IMR-90 (cell line): ENCODE measurements around the gene HDAC3. TPM values are rescaled to one million over a fixed set of nuclear protein-coding genes. Genes with fewer than 3 reads are reported as not detected.
A peak's percentile ranks its signal among the peaks of the same experiment; 100 is the strongest.

ENCODE experiments used
- ATAC-seq: fragments of 200-7000 bp; cut with Tn5 transposase; 2 replicates; pipeline ENCODE4 v1.9.1; 2020; ENCODE audit warnings: low read depth, mild to moderate bottlenecking, moderate library complexity
- BruUV-seq: library from RNA; stranded (reverse); fragments of 400-500 nt; replicated peaks from 2 replicates; lab custom pipeline; 2021; lab: Mats Ljungman, UMichigan
- CTCF ChIA-PET: fragments of 300-600 bp; formaldehyde crosslinking; extraction: SDS; loops from one replicate; lab custom pipeline; 2021; ENCODE audit warnings: antibody characterized with exemption; lab: Yijun Ruan, JAX
- POLR2A ChIA-PET: fragments of 300-600 bp; sonication (Branson Sonifier 250); formaldehyde crosslinking; loops from one replicate; lab custom pipeline; 2022; ENCODE audit warnings: antibody characterized with exemption; ENCODE audit not compliant: unreplicated experiment; lab: Charles Lee
- DNase-seq: peaks from one replicate; pipeline ENCODE4 v3.0.0; 2013
- H2AFZ ChIP-seq: replicated peaks from 2 replicates; pipeline ENCODE3; 2013; ENCODE audit warnings: low read length, mild to moderate bottlenecking; ENCODE audit not compliant: poor library complexity
- H2AK5ac ChIP-seq: 2 replicates; pipeline ENCODE4 v1.6.1; 2013; ENCODE audit warnings: low read depth, low read length, inconsistent platforms
- H2AK9ac ChIP-seq: replicated peaks from 2 replicates; pipeline ENCODE3; 2013; ENCODE audit warnings: mild to moderate bottlenecking, low read depth, low read length, moderate library complexity; ENCODE audit not compliant: poor library complexity
- H2BK120ac ChIP-seq: 2 replicates; pipeline ENCODE4 v1.6.1; 2013; ENCODE audit warnings: low read depth, low read length, inconsistent platforms
- H2BK15ac ChIP-seq: 3 replicates; pipeline ENCODE4 v1.6.1; 2013; ENCODE audit warnings: low read depth, low read length, inconsistent platforms
- H2BK20ac ChIP-seq: 2 replicates; pipeline ENCODE4 v1.6.1; 2013; ENCODE audit warnings: low read depth, mild to moderate bottlenecking, inconsistent platforms, low read length, moderate library complexity
- H2BK5ac ChIP-seq: 2 replicates; pipeline ENCODE4 v1.6.1; 2013; ENCODE audit warnings: mild to moderate bottlenecking, low read depth, low read length, inconsistent platforms; ENCODE audit not compliant: poor library complexity, severe bottlenecking
- H3K14ac ChIP-seq: replicated peaks from 2 replicates; pipeline ENCODE4 v1.6.1; 2013; ENCODE audit warnings: low read depth, low read length, inconsistent platforms
- H3K18ac ChIP-seq: 2 replicates; pipeline ENCODE4 v1.6.1; 2013; ENCODE audit warnings: low read depth, low read length, control low read depth
- H3K23ac ChIP-seq: 2 replicates; pipeline ENCODE4 v1.6.1; 2013; ENCODE audit warnings: low read depth, low read length, inconsistent platforms
- H3K27ac ChIP-seq: 2 replicates; pipeline ENCODE4 v1.5.1; 2013; ENCODE audit warnings: mild to moderate bottlenecking, control low read depth, low read length; ENCODE audit not compliant: insufficient read depth
- H3K27me3 ChIP-seq: 2 replicates; pipeline ENCODE4 v1.6.1; 2013; ENCODE audit warnings: low read length; ENCODE audit not compliant: control insufficient read depth, insufficient read depth
- H3K36me3 ChIP-seq: 2 replicates; pipeline ENCODE4 v1.6.1; 2013; ENCODE audit warnings: low read length, mixed read lengths; ENCODE audit not compliant: control insufficient read depth, insufficient read depth
- H3K4ac ChIP-seq: 2 replicates; pipeline ENCODE4 v1.6.1; 2013; ENCODE audit warnings: low read depth, low read length, inconsistent platforms
- H3K4me1 ChIP-seq: 2 replicates; pipeline ENCODE4 v1.6.1; 2013; ENCODE audit warnings: low read length, mixed read lengths; ENCODE audit not compliant: control insufficient read depth, insufficient read depth
- H3K4me2 ChIP-seq: 2 replicates; pipeline ENCODE4 v1.6.1; 2013; ENCODE audit warnings: low read depth, mild to moderate bottlenecking, control low read depth, low read length, moderate library complexity
- H3K4me3 ChIP-seq: 2 replicates; pipeline ENCODE4 v1.5.1; 2013; ENCODE audit warnings: low read depth, mild to moderate bottlenecking, control low read depth, low read length, moderate library complexity; ENCODE audit not compliant: insufficient read depth
- H3K56ac ChIP-seq: 2 replicates; pipeline ENCODE4 v1.6.1; 2013; ENCODE audit warnings: low read length, inconsistent platforms; ENCODE audit not compliant: insufficient read depth; ENCODE audit errors: extremely low read depth
- H3K79me1 ChIP-seq, 2 experiments: 2 replicates each; pipeline ENCODE4 v1.6.1; 2013; ENCODE audit warnings: low read length in 2 of 2, inconsistent platforms in 1 of 2, low read depth in 1 of 2
- H3K9ac ChIP-seq: 2 replicates; pipeline ENCODE4 v1.6.1; 2013; ENCODE audit warnings: low read depth, low read length, control low read depth
- H3K9me1 ChIP-seq: 2 replicates; pipeline ENCODE4 v1.6.1; 2013; ENCODE audit warnings: low read length, inconsistent platforms; ENCODE audit not compliant: insufficient read depth
- H3K9me3 ChIP-seq: 2 replicates; pipeline ENCODE4 v1.6.1; 2013; ENCODE audit warnings: low read length; ENCODE audit not compliant: control insufficient read depth, insufficient read depth
- H4K20me1 ChIP-seq: 2 replicates; pipeline ENCODE4 v1.6.1; 2013; ENCODE audit warnings: low read length, inconsistent platforms; ENCODE audit not compliant: insufficient read depth
- H4K5ac ChIP-seq: 2 replicates; pipeline ENCODE4 v1.6.1; 2013; ENCODE audit warnings: mild to moderate bottlenecking, low read depth, low read length, control low read depth
- H4K8ac ChIP-seq, 2 experiments: 2 replicates each; pipeline ENCODE4 v1.6.1; 2013; ENCODE audit warnings: low read depth in 2 of 2, low read length in 2 of 2, control low read depth in 1 of 2, inconsistent platforms in 1 of 2
- H4K91ac ChIP-seq: 2 replicates; pipeline ENCODE4 v1.6.1; 2013; ENCODE audit warnings: low read depth, low read length, inconsistent platforms; ENCODE audit not compliant: insufficient read depth
- BHLHE40 ChIP-seq: fragments of 150-350 bp; IDR thresholded peaks from 2 replicates; pipeline ENCODE4 v1.6.1; 2016; ENCODE audit warnings: mild to moderate bottlenecking, low read depth, low read length
- CEBPB ChIP-seq: IDR thresholded peaks from 2 replicates; pipeline ENCODE4 v1.6.1; 2012; ENCODE audit warnings: low read depth, low read length, improper control_type of control experiment
- FOS ChIP-seq: fragments of 150-350 bp; IDR thresholded peaks from 2 replicates; pipeline ENCODE4 v1.6.1; 2016; ENCODE audit warnings: low read depth, low read length
- MXI1 ChIP-seq: IDR thresholded peaks from 2 replicates; pipeline ENCODE4 v1.6.1; 2012; ENCODE audit warnings: low read depth, mild to moderate bottlenecking, low read length, moderate library complexity, borderline replicate concordance
- NFE2L2 ChIP-seq: fragments of 150-350 bp; IDR thresholded peaks from 2 replicates; pipeline ENCODE4 v1.6.1; 2016; ENCODE audit warnings: low read depth, mild to moderate bottlenecking, low read length
- RAD21 ChIP-seq: IDR thresholded peaks from 2 replicates; pipeline ENCODE4 v1.6.1; 2012; ENCODE audit warnings: low read length, improper control_type of control experiment
- RCOR1 ChIP-seq: IDR thresholded peaks from 2 replicates; pipeline ENCODE4 v1.6.1; 2012; ENCODE audit warnings: mild to moderate bottlenecking, low read length, improper control_type of control experiment; ENCODE audit not compliant: insufficient replicate concordance
- WGBS, 2 experiments: methylation state at CpG; one replicate each; pipeline versions ENCODE4 v1.1.5 to v1.1.7; 2013; ENCODE audit warnings: missing lambda C conversion rate in 2 of 2; ENCODE audit not compliant: insufficient read length in 1 of 2; ENCODE audit errors: extremely low coverage in 2 of 2; 5-methylcytosine and 5-hydroxymethylcytosine counted together
- dilution Hi-C: fragments of 300-500 bp; cut with HindIII; formaldehyde crosslinking; loops from one replicate; pipeline ENCODE4 v1.14.3; 2018; ENCODE audit warnings: low sequenced_read_pairs; ENCODE audit not compliant: unreplicated experiment
- in situ Hi-C: fragments of 300-500 bp; cut with MboI; formaldehyde crosslinking; loops from 3 replicates; pipeline ENCODE4 v1.14.3; 2019; ENCODE audit warnings: low sequenced_read_pairs, inconsistent platforms, mixed read lengths
- intact Hi-C: fragments of 100-400 bp; cut with micrococcal nuclease; formaldehyde crosslinking; loops from 2 replicates; pipeline ENCODE4 v1.10.0; 2022
- polyA plus RNA-seq, 3 experiments: library from polyadenylated mRNA; depleted of rRNA; stranded (reverse); fragments of >200 nt; gene quantifications; 2 replicates each; pipeline ENCODE4 v1.2.3, GENCODE V29; 2012; ENCODE audit warnings: low replicate concordance in 1 of 3
- total RNA-seq: library from RNA; depleted of rRNA; stranded (reverse); fragments of >200 nt; gene quantifications from 2 replicates; pipeline ENCODE4 v1.2.3, GENCODE V29; 2012
- TF ChIP-seq, protein P1 (sequence below): fragments of 150-350 bp; IDR thresholded peaks from 2 replicates; pipeline ENCODE4 v1.6.1; 2016; ENCODE audit warnings: low read depth, mild to moderate bottlenecking, low read length, moderate library complexity, borderline replicate concordance
- TF ChIP-seq, protein P2 (sequence below): fragments of 150-350 bp; IDR thresholded peaks from 2 replicates; pipeline ENCODE4 v1.6.1; 2017; ENCODE audit warnings: mild to moderate bottlenecking, antibody characterized with exemption, low read length, low read depth

Gene HDAC3
- total and polyA plus RNA-seq, 2 of the 4 experiments (the other 2 are of a cell fraction) = 84.2 to 89.7 TPM

DNA sequence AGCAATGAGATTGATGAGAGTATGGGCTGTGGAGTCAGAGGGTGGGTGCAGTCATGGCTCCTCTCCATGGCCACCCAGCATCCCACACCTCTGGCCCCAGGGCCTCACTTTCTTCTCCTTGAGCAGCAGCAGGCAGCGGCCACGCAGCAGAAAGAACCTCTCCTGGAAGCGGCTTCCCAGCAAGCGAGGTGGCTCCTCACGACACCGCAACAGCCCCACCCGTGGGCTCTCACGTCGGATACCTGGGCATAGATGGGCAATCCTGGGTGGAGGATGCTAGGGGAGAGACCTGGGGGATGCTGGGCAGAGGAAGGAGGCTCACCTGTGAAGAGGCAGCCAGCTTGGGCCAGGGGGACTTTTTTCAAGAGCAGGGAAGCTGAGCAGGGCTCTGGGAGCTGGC, 19.7 kb upstream of the HDAC3 start:
- Histone ChIP-seq H3K4me2 (no peak overlapping the region), H3K18ac (no peak overlapping the region), H2AK5ac (no peak overlapping the region), H3K27ac (no peak overlapping the region), H4K20me1 (no peaks in the 10 kb centered on the region), H3K9me3 (no peaks in the 10 kb centered on the region), H3K23ac (no peak overlapping the region), H2BK15ac (no peak overlapping the region; the same call in 2 of the 3 replicates), H2AFZ (no peak overlapping the region), H4K5ac (no peak overlapping the region), H2AK9ac (peak overlapping the region; percentile 70), H3K79me1 (peaks cover 0 to 5% of the 10 kb centered on the region in 2 experiments; a peak in 1 of 4 replicates), H3K56ac (no peak overlapping the region), H2BK120ac (no peak overlapping the region), H3K14ac (no peak overlapping the region), H4K8ac (no peak overlapping the region), H2BK5ac (no peak overlapping the region), H2BK20ac (no peak overlapping the region; the same call in 1 of the 2 replicates), H3K4me3 (no peak overlapping the region), H3K9me1 (peaks cover 3% of the 10 kb centered on the region; the same call in 1 of the 2 replicates), H3K36me3 (peaks cover 14% of the 10 kb centered on the region; the same call in 1 of the 2 replicates), H3K4ac (peak overlapping the region; percentile 33; the same call in 1 of the 2 replicates), H4K91ac (no peak overlapping the region), H3K4me1 (peaks cover 15% of the 10 kb centered on the region), H3K9ac (no peak overlapping the region), H3K27me3 (no peaks in the 10 kb centered on the region)
- no peak for ATAC-seq
- BruUV-seq = no TSS peak
- 94% methylated on average over 3 of the region's 9 CpGs; no CpG with 5 or more reads in 1 of the 2 experiments for WGBS, 2 experiments
- POLR2A ChIA-PET = no interaction called here
- TF ChIP-seq RCOR1 (no peak), BHLHE40 (no peak), CEBPB (no peak), NFE2L2 (no peak), FOS (no peak), MXI1 (no peak), RAD21 (no peak)
- TF ChIP-seq, protein P1, sequence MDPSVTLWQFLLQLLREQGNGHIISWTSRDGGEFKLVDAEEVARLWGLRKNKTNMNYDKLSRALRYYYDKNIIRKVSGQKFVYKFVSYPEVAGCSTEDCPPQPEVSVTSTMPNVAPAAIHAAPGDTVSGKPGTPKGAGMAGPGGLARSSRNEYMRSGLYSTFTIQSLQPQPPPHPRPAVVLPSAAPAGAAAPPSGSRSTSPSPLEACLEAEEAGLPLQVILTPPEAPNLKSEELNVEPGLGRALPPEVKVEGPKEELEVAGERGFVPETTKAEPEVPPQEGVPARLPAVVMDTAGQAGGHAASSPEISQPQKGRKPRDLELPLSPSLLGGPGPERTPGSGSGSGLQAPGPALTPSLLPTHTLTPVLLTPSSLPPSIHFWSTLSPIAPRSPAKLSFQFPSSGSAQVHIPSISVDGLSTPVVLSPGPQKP = no peak
- TF ChIP-seq, protein P2, sequence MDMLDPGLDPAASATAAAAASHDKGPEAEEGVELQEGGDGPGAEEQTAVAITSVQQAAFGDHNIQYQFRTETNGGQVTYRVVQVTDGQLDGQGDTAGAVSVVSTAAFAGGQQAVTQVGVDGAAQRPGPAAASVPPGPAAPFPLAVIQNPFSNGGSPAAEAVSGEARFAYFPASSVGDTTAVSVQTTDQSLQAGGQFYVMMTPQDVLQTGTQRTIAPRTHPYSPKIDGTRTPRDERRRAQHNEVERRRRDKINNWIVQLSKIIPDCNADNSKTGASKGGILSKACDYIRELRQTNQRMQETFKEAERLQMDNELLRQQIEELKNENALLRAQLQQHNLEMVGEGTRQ = no peak
- intact Hi-C loops = no loop called here
- CTCF ChIA-PET = no interaction called here
- DNase-seq = no peak
- dilution Hi-C loops = no loop called here
- in situ Hi-C loops = no loop called here
